Measurements from ENCODE around the gene USH1G.

Gene USH1G

GRCh38 chr17:74903671-74904070 lies 19.4 kb downstream of the USH1G start:
- no peak for DNase-seq (ENCODE audit: low read depth)

DNA sequence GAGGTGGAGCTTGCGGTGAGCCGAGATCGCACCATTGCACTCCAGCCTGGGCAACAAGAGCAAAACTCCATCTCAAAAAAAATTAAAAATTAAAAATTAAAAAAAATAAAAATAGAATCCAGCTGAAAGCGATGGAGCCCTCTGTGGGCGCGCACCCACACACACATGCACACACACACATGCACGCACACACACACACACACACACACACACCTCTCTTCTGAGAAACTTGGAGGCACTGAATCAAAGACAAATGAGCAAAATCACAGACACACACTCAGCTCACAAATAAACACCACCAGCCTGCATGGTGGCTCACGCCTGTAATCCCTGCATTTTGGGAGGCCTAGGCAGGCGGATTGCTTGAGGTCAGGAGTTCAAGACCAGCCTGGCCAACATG lies 20.0 kb downstream of the USH1G start:
- no peak for DNase-seq (ENCODE audit: low read depth)

DNA sequence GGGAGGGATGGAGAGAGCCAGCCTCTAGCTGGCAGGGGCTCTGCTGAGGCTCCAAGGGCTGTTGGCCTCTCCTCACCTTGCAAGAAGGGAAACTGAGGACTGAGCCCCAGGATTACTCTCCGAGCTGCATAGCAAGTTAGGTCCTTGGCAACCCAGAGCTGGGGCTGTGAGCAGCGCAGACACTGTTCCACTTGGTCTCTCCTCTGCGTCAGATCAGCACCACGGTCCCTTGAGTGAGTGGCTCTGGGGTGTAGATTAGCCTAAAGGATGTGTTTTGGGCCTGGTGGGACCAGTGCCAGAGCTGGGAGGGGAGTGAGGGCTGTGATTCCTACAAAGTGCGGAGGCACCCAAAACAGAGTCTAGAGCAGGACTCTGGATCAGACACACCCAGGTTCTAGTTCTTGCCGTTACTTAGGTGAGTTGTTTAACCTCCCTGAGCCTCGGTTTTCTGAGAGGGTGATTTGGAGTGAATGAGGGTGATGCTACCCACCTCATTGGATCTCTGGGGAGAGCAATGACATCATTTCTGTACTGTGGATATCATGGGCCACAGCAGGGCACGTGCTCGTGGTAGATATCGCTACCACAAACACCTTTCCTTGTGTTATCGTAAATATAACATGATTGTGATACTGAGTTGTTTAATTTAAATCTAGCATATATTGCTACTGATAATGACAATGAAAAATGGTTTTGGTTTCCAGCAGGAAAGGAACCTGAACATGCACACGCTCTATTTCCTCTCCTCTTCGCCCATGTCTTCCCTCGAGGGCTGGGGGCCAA lies 21.5 kb downstream of the USH1G start:
- no peak for DNase-seq (ENCODE audit: low read depth)

DNA sequence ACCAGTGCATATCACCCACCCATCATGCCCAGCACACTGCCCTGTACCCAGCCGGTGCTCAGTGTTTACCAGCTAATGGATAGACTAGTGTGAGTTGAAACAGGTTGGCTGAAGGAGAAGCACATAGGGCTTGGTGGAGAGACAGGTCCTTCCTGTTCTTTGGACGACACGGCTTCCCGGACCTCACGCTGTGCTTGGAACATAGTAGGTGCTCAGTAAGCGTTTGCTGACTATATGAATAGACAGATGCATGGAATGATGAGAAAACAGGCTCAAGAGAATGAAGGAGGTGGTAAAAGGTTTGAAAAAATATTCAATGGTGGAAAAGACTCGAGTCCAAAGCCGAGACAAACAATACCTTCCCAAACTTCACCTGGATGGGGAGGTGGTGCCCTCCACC lies 22.8 kb downstream of the USH1G start:
- DNase-seq (ENCODE audit: low read depth): no peak

GRCh38 chr17:74898376-74898946 lies 24.6 kb downstream of the USH1G start:
- DNase-seq (ENCODE audit: low read depth): no peak

DNA sequence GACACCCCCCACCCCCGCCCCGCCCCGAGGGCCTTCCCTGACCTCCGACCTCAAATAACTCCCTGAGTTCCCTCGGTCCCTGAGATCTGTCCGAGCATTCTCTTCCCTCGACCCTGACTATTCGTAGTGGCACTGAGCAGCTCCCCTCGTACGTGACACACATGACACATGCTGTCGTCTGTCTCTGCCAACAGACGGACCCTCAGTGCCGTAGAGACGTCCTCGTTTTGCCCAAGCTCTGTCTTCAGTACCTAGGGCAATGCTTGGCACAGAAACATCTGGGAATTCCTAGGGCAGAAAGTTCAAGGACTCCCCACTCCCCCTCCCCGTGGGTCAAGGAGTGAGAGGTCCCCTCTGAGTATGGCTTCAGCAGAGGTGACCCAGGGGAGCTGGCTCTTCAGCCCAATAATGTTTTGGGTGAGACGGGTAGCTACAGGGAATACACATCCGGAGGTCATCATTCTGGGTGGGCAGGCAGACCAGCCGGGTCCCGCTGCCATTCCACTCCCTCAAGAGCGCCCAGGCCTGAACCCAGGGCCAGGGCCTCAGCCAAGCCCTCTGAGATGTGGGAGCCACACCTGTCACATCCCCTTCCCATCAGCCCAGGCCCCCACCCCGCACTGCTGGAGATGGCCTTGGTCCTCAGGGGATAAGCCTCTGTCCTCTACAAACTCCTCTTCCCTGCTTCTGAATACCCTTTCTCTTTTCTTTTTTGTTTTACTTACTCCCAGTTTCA lies 29.0 kb downstream of the USH1G start:
- no peak for DNase-seq (ENCODE audit: low read depth)

GRCh38 chr17:74892974-74893911 lies 29.8 kb downstream of the USH1G start, which contains the start of gene FADS6:
TSS of gene FADS6 (minus strand) at chr17:74893633. CDS start at chr17:74893595, 38 bp downstream.
- DNase-seq (ENCODE audit: low read depth): no peak

DNA sequence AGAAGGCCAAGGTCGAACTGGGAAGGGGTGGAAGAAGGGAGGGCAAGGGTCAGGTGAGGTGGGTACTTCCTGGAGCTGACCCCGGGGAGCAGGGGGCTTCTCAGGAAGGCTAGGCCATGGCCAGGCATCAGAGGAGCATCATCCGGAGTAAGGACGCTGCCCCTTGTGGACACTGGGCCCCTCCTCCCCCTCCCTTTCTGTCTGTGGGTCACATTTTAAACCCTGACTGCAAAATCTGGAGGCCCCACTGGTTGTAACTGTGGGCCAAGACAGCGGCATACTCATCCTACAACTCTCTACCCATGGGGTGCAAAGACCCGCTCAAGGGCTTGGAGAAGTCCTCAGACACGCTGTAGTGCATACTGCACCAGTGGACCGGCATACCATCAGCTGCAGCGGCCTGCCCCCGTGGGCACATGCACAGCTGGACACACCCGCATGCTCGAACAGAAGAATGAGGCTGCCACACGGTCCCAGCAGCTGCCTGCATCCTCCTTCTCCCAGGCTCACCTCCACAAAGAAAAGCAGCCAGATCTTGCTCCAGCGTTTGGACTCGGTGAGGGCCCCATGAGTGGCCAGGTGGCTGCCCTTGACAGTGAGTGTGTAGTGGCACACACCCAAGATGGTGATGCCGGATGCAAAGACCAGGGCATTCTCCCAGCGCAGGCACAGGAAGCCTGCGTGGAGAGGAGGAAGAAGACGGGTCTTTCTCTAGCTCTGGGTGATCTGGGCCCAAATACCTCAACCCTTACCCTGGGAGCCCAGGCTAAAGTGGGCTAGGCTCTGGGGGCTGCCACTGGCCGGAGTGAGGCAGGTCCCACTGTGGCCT lies 30.8 kb downstream of the USH1G start:
- no peak for DNase-seq (ENCODE audit: low read depth)

GRCh38 chr17:74890554-74890953 lies 32.5 kb downstream of the USH1G start:
- no peak for DNase-seq (ENCODE audit: low read depth)

DNA sequence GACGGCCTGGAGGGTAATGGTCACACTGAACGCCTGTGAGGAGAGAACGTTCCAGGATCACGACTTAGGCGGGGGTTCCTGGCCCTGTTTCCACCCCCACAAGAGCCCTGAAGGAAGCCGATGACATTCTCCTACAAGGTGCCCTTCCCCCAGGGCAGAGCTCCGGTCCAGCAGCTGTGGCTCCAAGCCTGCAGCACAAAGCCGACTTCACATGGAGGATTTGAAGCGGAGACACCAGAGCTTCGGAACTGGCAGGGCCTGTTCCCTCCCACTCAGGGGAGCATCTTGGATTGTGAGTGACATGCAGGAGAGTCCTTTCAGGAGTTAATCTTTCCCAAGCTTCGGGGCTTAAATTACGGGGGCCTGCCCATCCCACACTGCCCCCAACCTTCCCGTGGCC lies 34.6 kb downstream of the USH1G start:
- DNase-seq (ENCODE audit: low read depth): no peak

- DNase-seq (ENCODE audit: low read depth): no peak
Observed at GRCh38 chr17:74883241-74883745, 39.8 kb downstream of the USH1G start.

DNA sequence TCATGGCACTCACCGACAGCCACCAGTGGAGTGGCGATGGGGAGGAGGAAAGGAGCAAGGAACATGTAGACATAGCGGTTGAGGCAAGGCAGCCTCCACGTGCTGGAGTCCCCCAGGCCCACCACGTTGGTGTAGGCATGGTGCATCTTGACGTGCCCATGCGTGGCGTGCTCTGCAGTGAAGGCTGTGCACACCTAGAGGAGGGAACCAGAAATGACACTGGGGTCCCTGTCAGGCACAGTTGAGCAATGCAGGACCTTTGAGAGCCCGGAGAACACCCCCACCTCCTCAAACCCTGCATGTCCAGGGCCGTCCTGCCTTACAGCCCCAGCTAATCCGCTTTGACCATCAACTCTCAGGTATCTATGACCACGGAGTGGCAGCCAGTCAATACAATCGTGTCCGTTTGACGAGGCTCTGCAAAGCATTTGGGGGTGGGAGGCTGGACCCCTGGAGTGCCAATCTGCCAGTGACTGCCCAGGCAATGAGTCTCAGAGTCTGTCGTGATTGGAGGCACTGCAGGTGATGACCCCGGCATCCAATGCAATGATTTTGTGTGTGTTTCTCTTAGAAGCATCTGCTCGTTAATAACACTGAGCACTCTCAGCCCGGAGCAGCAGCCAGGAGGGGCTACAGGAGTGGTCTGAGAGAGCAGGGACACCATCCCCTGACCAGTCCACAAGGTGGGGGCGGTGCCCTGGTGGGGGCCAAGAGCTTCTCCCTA lies 40.4 kb downstream of the USH1G start:
- DNase-seq (ENCODE audit: low read depth): no peak

- no peak for DNase-seq (ENCODE audit: low read depth)
Observed at GRCh38 chr17:74881073-74881472, 42.0 kb downstream of the USH1G start.

GRCh38 chr17:74879308-74879707 lies 43.7 kb downstream of the USH1G start:
- DNase-seq (ENCODE audit: low read depth): no peak

- no peak for DNase-seq (ENCODE audit: low read depth)
Observed at GRCh38 chr17:74878658-74879057, 44.4 kb downstream of the USH1G start.

GRCh38 chr17:74877592-74878548 lies 45.2 kb downstream of the USH1G start:
- no peak for DNase-seq (ENCODE audit: low read depth)

GRCh38 chr17:74875977-74876593 lies 47.0 kb downstream of the USH1G start:
- DNase-seq (ENCODE audit: low read depth): no peak

DNA sequence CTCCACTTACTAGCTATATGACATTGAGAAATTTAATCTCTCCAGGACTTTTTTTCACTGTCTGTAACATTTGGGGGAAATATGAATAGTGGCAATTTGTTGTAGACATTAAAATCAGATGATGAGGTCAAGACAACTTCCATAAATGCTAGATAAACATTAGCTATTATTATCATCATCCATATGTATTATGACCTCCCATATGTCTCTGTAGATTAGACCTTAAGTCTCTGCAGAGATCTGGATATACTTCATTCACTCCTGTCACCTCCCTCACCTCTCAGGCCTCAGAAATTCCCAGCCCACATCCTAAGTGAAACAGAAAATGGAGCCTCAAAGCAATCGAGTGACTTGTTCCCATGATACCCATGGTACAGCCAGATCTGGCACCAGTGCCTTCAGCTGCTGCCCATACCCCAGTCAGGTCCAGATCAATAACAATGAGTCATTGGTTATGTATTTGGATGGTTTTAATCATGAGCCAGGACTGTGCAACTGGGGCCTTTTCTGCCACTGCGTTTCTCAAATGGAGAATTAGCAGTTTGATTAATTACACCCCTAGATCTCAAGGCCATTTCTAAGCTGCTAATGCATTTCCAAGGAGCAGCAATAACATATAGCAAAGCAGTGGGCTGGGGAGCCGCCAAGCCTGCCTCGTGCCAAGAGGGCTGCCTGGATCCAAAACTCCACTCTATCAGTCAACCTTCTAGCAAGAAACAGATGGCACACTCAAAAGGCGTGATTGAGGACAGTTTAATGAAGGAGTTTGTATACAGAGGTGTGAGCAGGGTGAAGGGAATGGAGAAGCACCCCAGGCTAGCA lies 47.7 kb downstream of the USH1G start:
- DNase-seq (ENCODE audit: low read depth): no peak

Data from CMK (cell line).